Body of pancreas (tissue), 4 donors: ENCODE measurements around the gene SEMA6B.

Source experiments
- POLR2A ChIP-seq, 3 donors: fragments of 450-650 bp; IDR thresholded peaks; one replicate each; pipeline ENCODE4 v1.6.1; 2016; ENCODE audit warnings: antibody characterized with exemption in 3 of 3, mild to moderate bottlenecking in 2 of 3
- TF ChIP-seq, protein P1 (sequence below), 7 experiments: fragments of 450-650 bp in 4 of 7; fragments of 200-600 bp in 3 of 7; sonication (generic) in 3 of 7; IDR thresholded peaks; one replicate each; pipeline ENCODE4 v1.5.1; 2016 to 2019; ENCODE audit warnings: antibody characterized with exemption in 7 of 7

DNA sequence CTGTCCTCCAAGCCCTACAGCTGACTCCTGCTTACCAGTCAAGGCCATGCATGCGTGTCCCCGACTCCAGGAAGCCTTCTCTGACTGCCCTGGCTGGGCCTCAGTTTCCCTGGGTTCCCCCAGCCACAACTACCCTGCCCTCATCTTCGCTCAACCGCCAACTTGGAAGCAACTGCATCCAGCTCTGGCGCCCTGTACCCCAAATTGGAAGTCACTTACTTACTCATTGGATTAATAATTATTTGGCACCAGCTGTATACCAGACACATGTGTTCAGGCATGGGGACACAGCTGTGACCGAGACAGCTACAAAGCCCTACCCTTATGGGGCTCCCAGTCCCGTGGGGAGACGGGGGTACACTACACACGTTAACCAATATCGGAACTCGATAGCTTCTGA, 10.9 kb upstream of the SEMA6B start:
- TF ChIP-seq, protein P1, sequence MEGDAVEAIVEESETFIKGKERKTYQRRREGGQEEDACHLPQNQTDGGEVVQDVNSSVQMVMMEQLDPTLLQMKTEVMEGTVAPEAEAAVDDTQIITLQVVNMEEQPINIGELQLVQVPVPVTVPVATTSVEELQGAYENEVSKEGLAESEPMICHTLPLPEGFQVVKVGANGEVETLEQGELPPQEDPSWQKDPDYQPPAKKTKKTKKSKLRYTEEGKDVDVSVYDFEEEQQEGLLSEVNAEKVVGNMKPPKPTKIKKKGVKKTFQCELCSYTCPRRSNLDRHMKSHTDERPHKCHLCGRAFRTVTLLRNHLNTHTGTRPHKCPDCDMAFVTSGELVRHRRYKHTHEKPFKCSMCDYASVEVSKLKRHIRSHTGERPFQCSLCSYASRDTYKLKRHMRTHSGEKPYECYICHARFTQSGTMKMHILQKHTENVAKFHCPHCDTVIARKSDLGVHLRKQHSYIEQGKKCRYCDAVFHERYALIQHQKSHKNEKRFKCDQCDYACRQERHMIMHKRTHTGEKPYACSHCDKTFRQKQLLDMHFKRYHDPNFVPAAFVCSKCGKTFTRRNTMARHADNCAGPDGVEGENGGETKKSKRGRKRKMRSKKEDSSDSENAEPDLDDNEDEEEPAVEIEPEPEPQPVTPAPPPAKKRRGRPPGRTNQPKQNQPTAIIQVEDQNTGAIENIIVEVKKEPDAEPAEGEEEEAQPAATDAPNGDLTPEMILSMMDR (IDR thresholded peaks at IDR 0.05): no peak
- TF ChIP-seq POLR2A (IDR thresholded peaks at IDR 0.05): no peak
